Measurements from ENCODE around the gene MALAT1. TPM values are rescaled to one million over a fixed set of nuclear protein-coding genes. Genes with fewer than 3 reads are reported as not detected.

The MALAT1 gene
- total and polyA plus RNA-seq, 2 donors (not counting 1 experiment from before 2014, with no cell fraction given), result 646 to 32,417 TPM

DNA sequence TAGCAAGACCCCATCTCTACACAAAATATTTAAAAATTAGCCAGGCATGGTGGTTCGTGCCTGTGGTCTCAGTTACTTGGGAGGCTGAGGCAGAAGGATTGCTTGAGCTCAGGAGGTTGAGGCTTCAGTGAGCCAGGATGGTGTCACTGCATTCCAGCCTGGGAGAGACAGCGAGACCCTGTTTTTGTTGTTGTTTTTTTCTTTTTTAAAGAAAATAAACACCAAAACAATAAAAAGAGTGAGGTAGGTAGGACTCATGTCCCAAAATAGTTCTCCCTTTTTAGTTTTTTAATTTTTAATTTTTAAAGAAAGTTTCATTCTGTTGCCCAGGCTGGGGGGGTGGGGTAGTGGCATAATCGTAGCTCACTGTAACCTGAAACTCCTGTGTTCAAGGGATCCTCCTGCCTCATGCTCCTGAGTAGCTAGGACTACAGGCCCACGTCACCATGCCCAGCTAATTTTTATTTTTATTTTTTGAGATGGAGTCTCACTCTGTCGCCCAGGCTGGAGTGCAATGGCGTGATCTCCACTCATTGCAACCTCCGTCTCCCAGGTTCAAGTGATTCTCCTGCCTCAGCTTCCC, 25.5 kb upstream of the MALAT1 start:
- DNase-seq, result no peak
- no peak overlapping the region for H3K4me3 ChIP-seq (ENCODE audit: control extremely low read depth in 1 of 5, extremely low read depth in 1 of 5, insufficient read depth in 1 of 5, low read depth in 2 of 5, low read length in 4 of 5)
- POLR2A ChIA-PET, result interaction anchor here (1.0 to 13.6 kb wide), 6 partner anchors 15 to 66 kb away, joined by 3 to 366 read pairs (median 9); partner anchors contain the start of gene MALAT1
- WGBS (ENCODE audit: insufficient coverage), result 100% methylated on average over 1 of the region's 7 CpGs
- no peak overlapping the region for H3K27ac ChIP-seq (ENCODE audit: low read length in 2 of 2)
- no peak overlapping the region for H2AFZ ChIP-seq (ENCODE audit: insufficient read depth, low read depth, low read length, poor library complexity, severe bottlenecking)
- no peaks in the 10 kb centered on the region for H4K20me1 ChIP-seq (ENCODE audit: control insufficient read depth, insufficient read depth, low read length, poor library complexity, severe bottlenecking)
- no peak for TF ChIP-seq CTCF (IDR thresholded peaks at IDR 0.05)
- TF ChIP-seq EZH2 (IDR thresholded peaks at IDR 0.05; ENCODE audit: borderline replicate concordance, insufficient read depth, low read depth, low read length, poor library complexity, severe bottlenecking), result no peak
- H3K4me2 ChIP-seq (replicated peaks; ENCODE audit: low read depth, low read length, poor library complexity, severe bottlenecking), result no peak overlapping the region
- no peak for ATAC-seq (ENCODE audit: low read depth)
- H3K4me1 Mint-ChIP-seq, result peaks cover 36% of the 10 kb centered on the region
- intact Hi-C loops (cut with micrococcal nuclease), result loop anchor here (2.0 kb wide), 2 partner anchors 47 to 57 kb away; no protein-coding TSS in a partner anchor
- H3K27me3 ChIP-seq (replicated peaks in 1 of 4; ENCODE audit: control extremely low read depth in 1 of 4, control insufficient read depth in 3 of 4, insufficient read depth in 4 of 4, low read length in 3 of 4), result no peaks in the 10 kb centered on the region
- no peak overlapping the region for H3K27ac Mint-ChIP-seq
- no peaks in the 10 kb centered on the region for H3K27me3 Mint-ChIP-seq
- H3K36me3 ChIP-seq (replicated peaks in 1 of 2; ENCODE audit: control extremely low read depth in 1 of 2, control insufficient read depth in 1 of 2, extremely low read depth in 1 of 2, insufficient read depth in 2 of 2, low read length in 1 of 2), result no peaks in the 10 kb centered on the region
- H3K9ac ChIP-seq (ENCODE audit: low read length), result no peak overlapping the region
- CTCF ChIA-PET, result interaction anchor here (0.7 to 2.8 kb wide), 4 partner anchors 14 to 32 kb away, joined by 3 to 30 read pairs (median 7); partner anchors contain the start of gene MALAT1
- H3K9me3 Mint-ChIP-seq (ENCODE audit: insufficient read depth), result no peaks in the 10 kb centered on the region
- no peaks in the 10 kb centered on the region for H3K9me3 ChIP-seq (ENCODE audit: control extremely low read depth in 1 of 3, control insufficient read depth in 2 of 3, insufficient read depth in 1 of 3, low read length in 2 of 3)
- peaks cover 22 to 46% of the 10 kb centered on the region in 2 donors for H3K4me1 ChIP-seq (ENCODE audit: control insufficient read depth in 2 of 2, insufficient read depth in 2 of 2, low read length in 2 of 2)
- peaks cover 32% of the 10 kb centered on the region for H3K79me2 ChIP-seq (ENCODE audit: control insufficient read depth, insufficient read depth, low read length)
- H3K4me3 Mint-ChIP-seq, result no peak overlapping the region

GRCh38 chr11:65474864-65475263, 24.0 kb upstream of the MALAT1 start:
- Mint-ChIP-seq H3K27me3 (no peaks in the 10 kb centered on the region), H3K4me1 (peaks cover 31% of the 10 kb centered on the region), H3K9me3 (ENCODE audit: insufficient read depth) (no peaks in the 10 kb centered on the region), H3K4me3 (peak overlapping the region; percentile 41), H3K27ac (peak overlapping the region; percentile 75)
- Histone ChIP-seq H3K27me3 (replicated peaks in 1 of 4; ENCODE audit: control extremely low read depth in 1 of 4, control insufficient read depth in 3 of 4, insufficient read depth in 4 of 4, low read length in 3 of 4) (no peaks in the 10 kb centered on the region), H3K4me3 (ENCODE audit: control extremely low read depth in 1 of 5, extremely low read depth in 1 of 5, insufficient read depth in 1 of 5, low read depth in 2 of 5, low read length in 4 of 5) (no peak overlapping the region), H3K36me3 (replicated peaks in 1 of 2; ENCODE audit: control extremely low read depth in 1 of 2, control insufficient read depth in 1 of 2, extremely low read depth in 1 of 2, insufficient read depth in 2 of 2, low read length in 1 of 2) (no peaks in the 10 kb centered on the region), H3K9me3 (ENCODE audit: control extremely low read depth in 1 of 3, control insufficient read depth in 2 of 3, insufficient read depth in 1 of 3, low read length in 2 of 3) (no peaks in the 10 kb centered on the region), H3K4me2 (replicated peaks; ENCODE audit: low read depth, low read length, poor library complexity, severe bottlenecking) (no peak overlapping the region), H2AFZ (ENCODE audit: insufficient read depth, low read depth, low read length, poor library complexity, severe bottlenecking) (no peak overlapping the region), H3K4me1 (ENCODE audit: control insufficient read depth in 2 of 2, insufficient read depth in 2 of 2, low read length in 2 of 2) (peaks cover 21 to 45% of the 10 kb centered on the region in 2 donors), H3K9ac (ENCODE audit: low read length) (no peak overlapping the region), H3K27ac (ENCODE audit: low read length in 2 of 2) (no peak overlapping the region), H3K79me2 (ENCODE audit: control insufficient read depth, insufficient read depth, low read length) (peaks cover 41% of the 10 kb centered on the region), H4K20me1 (ENCODE audit: control insufficient read depth, insufficient read depth, low read length, poor library complexity, severe bottlenecking) (no peaks in the 10 kb centered on the region)
- WGBS (ENCODE audit: insufficient coverage), result 86% methylated on average over 1 of the region's 3 CpGs
- intact Hi-C loops (cut with micrococcal nuclease), result no loop called here
- DNase-seq, result no peak
- ChIA-PET CTCF (interaction anchor here (1.8 to 5.4 kb wide), 3 partner anchors 13 to 35 kb away, joined by 4 to 39 read pairs (median 4); partner anchors contain the start of gene MALAT1), POLR2A (interaction anchor here (6.5 to 13.6 kb wide), 2 partner anchors 27 to 56 kb away, joined by 81 to 366 read pairs; partner anchors contain the start of genes MALAT1 and NEAT1)
- no peak for ATAC-seq (ENCODE audit: low read depth)
- no peak for TF ChIP-seq EZH2 (IDR thresholded peaks at IDR 0.05; ENCODE audit: borderline replicate concordance, insufficient read depth, low read depth, low read length, poor library complexity, severe bottlenecking)
- TF ChIP-seq CTCF (IDR thresholded peaks at IDR 0.05), result no peak
